Adrenal gland (tissue), 12 donors: ENCODE measurements around the gene NUMBL. TPM values are rescaled to one million over a fixed set of nuclear protein-coding genes. Genes with fewer than 3 reads are reported as not detected.

Experiments used
- DNase-seq, 7 donors: peaks; one replicate each; pipeline ENCODE4 v3.0.0-alpha.2; 2019 to 2020
- H3K27ac ChIP-seq, 5 donors: fragments of 200-600 bp; sonication (generic) in 4 of 5; 1 replicate in 3 of 5; 2 replicates in 2 of 5; pipeline versions ENCODE4 v1.5.1 to v1.8.0; 2016 to 2020; ENCODE audit warnings: mild to moderate bottlenecking in 1 of 5
- H3K27me3 ChIP-seq: fragments of 200-600 bp; 2 replicates; pipeline ENCODE4 v1.8.0; 2021
- H3K36me3 ChIP-seq, 2 donors: fragments of 200-600 bp; replicated peaks in 1 of 2; 1 replicate in 1 of 2; 2 replicates in 1 of 2; pipeline versions ENCODE4 v1.5.1 to v1.8.0; 2018 to 2022
- H3K4me1 ChIP-seq, 2 donors: fragments of 200-600 bp; replicated peaks in 1 of 2; 1 replicate in 1 of 2; 2 replicates in 1 of 2; pipeline versions ENCODE4 v1.5.1 to v1.8.0; 2018 to 2021
- H3K4me3 ChIP-seq, 4 donors: fragments of 200-600 bp; sonication (generic) in 3 of 4; one replicate each; pipeline ENCODE4 v1.5.1; 2016 to 2018
- H3K9me3 ChIP-seq, 3 donors: fragments of 200-600 bp; sonication (generic) in 1 of 3; replicated peaks in 1 of 3; 1 replicate in 2 of 3; 2 replicates in 1 of 3; pipeline versions ENCODE4 v1.5.1 to v1.8.0; 2016 to 2021
- CTCF ChIP-seq, 6 experiments: fragments of 450-650 bp in 4 of 6; fragments of 200-600 bp in 2 of 6; sonication (generic) in 1 of 6; IDR thresholded peaks; 1 replicate in 5 of 6; 2 replicates in 1 of 6; pipeline versions ENCODE4 v1.5.1 to v1.8.0; 2016 to 2021; ENCODE audit warnings: antibody characterized with exemption in 6 of 6, mild to moderate bottlenecking in 2 of 6, moderate library complexity in 1 of 6
- POLR2A ChIP-seq, 2 donors: fragments of 450-650 bp; IDR thresholded peaks; one replicate each; pipeline ENCODE4 v1.6.1; 2017; ENCODE audit warnings: antibody characterized with exemption in 2 of 2, mild to moderate bottlenecking in 2 of 2, moderate library complexity in 1 of 2
- WGBS, 4 donors: extraction: QIAGEN DNeasy Blood & Tissue Kit in 2 of 4; methylation state at CpG; one replicate each; pipeline versions ENCODE4 v1.1.5 to v1.1.7; 2013 to 2017; 5-methylcytosine and 5-hydroxymethylcytosine counted together
- intact Hi-C, 2 donors: fragments of 100-400 bp; cut with DNase I; formaldehyde crosslinking; loops; one replicate each; pipeline versions ENCODE4 v1.14.1 to v1.15.0; 2022 to 2023
- polyA plus RNA-seq, 3 donors: library from polyadenylated mRNA; stranded (reverse); fragments of 200-250 nt in 2 of 3; fragments of 350-450 nt in 1 of 3; fragmentation: Illumina TruSeq in 1 of 3; extraction: RNeasy Lipid Tissue Mini Kit (QIAGEN cat#74804) in 1 of 3; gene quantifications; one replicate each; pipeline ENCODE4 v1.2.3, GENCODE V29; 2013 to 2014
- total RNA-seq, 9 donors: library from RNA; depleted of rRNA in 4 of 9; stranded (reverse); fragments of >200 nt in 4 of 9; fragments of 120-200 nt in 1 of 9; fragmentation: NEBNext Ultra II Directional in 1 of 9; extraction: Animal tissue kit (Norgen Biotek cat#: 25700) in 1 of 9; gene quantifications; one replicate each; pipeline versions ENCODE4 v1.1.0 to v1.2.4, GENCODE V29; 2013 to 2023
- donor health status: healthy with polysubstance abuse.
- donor health status: Bipolar disorder and iron deficiency.
- donor health status: DM: yes; HTN: yes; CAD: no.
- donor health status: DM: no; HTN: no; CAD: no.
- donor health status: DM: no; HTN: no; CAD: no.
- donor health status: DM: yes; HTN: yes; CAD: no.

The NUMBL gene
- total and polyA plus RNA-seq, 12 donors = 3.2 to 60.6 (median 30.0) TPM

DNA sequence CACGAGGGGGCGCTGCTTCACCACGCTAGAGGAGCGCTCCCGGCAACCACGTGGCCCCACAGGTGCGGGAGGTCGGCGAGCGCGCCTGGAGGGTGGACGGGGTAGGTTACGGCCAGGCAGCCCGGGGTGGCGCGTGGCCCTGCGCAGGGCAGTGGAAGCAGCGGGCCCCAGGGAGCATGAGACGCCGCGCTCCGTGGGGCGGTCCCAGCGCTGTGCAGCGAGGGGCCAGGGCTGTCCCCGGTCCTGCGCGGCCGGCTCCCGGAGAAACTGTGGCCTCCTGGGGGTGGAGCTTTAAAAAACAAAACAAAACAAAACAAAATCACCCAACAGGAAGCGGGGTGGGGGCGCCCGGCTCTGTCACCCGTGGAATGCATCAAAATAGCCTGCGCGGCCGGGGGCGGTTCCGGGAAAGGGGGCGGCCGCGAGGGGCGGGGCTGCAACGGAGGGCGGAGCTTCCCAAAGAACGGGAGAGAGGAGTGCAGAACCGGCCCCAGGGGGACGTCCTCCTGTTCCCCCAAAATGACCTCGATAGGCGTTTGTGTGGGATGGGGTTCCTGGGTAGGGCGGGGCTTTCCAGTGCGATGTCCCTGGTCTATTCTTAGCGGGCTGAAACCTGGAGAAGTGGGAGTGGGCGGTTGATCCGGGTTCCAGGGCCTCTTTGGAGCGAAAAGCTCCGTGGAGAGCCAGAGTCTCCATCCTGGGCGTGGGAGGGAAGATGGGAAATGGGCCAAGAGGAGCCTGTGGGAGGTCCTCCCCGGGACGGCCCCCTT is 27.3 kb downstream of the NUMBL start:
- TF ChIP-seq CTCF (IDR thresholded peaks at IDR 0.05) (peak in 5 of 6 experiments; percentile 92 to 99 (median 97)), POLR2A (IDR thresholded peaks at IDR 0.05) (peak in 1 of 2 donors; percentile 39)
- peak; percentile 89 to 94 (median 90) for DNase-seq
- Histone ChIP-seq H3K27me3 (no peaks in the 10 kb centered on the region), H3K27ac (peak overlapping the region; percentile 64 to 89 (median 76)), H3K36me3 (peaks cover 0 to 13% of the 10 kb centered on the region in 2 donors), H3K9me3 (no peaks in the 10 kb centered on the region), H3K4me3 (peak overlapping the region in 3 of 4 donors; percentile 32 to 69 (median 56)), H3K4me1 (peaks cover 6 to 12% of the 10 kb centered on the region in 2 donors)
- intact Hi-C loops = loop anchor here (5.0 to 10.0 kb wide), 5 partner anchors 139 to 472 kb away; no protein-coding TSS in a partner anchor
- 0 to 1% (median 1%) methylated on average over 42 to 60 of the region's 60 CpGs for WGBS, 4 donors

- no peak overlapping the region for H3K27ac ChIP-seq
- H3K4me1 ChIP-seq = peaks cover 6 to 11% of the 10 kb centered on the region in 2 donors
- no peak overlapping the region for H3K4me3 ChIP-seq
- intact Hi-C loops = loop anchor here (5.0 to 10.0 kb wide), 5 partner anchors 141 to 473 kb away; no protein-coding TSS in a partner anchor
- no peaks in the 10 kb centered on the region for H3K27me3 ChIP-seq
- TF ChIP-seq CTCF (IDR thresholded peaks at IDR 0.05) (no peak), POLR2A (IDR thresholded peaks at IDR 0.05) (no peak)
- no peak for DNase-seq
- 63 to 81% (median 68%) methylated on average over 1 of the region's 1 CpG for WGBS, 4 donors
- H3K36me3 ChIP-seq = no peaks in the 10 kb centered on the region
- no peaks in the 10 kb centered on the region for H3K9me3 ChIP-seq
Observed at GRCh38 chr19:40661616-40662015, 28.8 kb downstream of the NUMBL start.

DNA sequence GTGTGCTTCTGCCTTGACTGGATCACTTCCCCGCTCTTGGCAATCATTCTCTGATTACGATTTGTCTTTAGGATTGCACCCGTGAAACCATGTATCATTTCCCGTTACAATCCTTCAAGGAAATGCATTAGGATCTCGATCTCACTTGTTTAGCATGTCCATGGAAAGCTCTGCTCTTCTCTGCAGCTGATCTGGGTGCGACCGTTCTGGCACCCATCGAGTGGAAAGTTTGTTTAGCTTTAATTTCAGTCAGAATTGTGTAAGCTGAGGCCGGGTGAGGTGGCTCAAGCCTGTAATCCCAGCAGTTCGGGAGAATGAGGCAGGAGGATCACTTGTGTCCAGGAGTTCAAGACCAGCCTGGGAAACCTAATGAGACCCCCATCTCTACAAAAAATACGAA is 30.9 kb downstream of the NUMBL start:
- no peaks in the 10 kb centered on the region for H3K27me3 ChIP-seq
- intact Hi-C loops = no loop called here
- DNase-seq = no peak
- no peaks in the 10 kb centered on the region for H3K9me3 ChIP-seq
- no peaks in the 10 kb centered on the region for H3K36me3 ChIP-seq
- H3K4me1 ChIP-seq = peaks cover 6% of the 10 kb centered on the region in 2 donors
- no peak overlapping the region for H3K27ac ChIP-seq
- H3K4me3 ChIP-seq = no peak overlapping the region
- WGBS, 4 donors = 71 to 86% (median 77%) methylated on average over 11 of the region's 11 CpGs
- TF ChIP-seq POLR2A (IDR thresholded peaks at IDR 0.05) (no peak), CTCF (IDR thresholded peaks at IDR 0.05) (no peak)

DNA sequence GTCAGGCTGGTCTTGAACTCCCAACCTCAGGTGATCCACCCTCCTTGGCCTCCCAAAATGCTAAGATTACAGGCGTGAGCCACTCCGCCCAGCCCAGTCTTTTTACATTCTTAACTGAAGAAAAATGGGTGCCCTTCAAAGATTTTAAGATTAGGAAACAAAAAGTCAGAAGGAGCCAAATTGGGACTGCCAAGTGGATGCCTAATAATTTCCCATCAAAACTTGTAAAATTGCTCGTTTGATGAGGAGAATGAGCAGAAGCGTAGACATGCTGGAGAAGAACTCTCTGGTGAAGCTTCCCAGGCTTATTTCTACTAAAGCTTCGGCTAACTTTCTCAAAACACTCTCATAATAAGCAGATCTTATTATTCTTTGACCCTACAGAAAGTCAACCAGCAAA is 31.3 kb downstream of the NUMBL start:
- intact Hi-C loops = no loop called here
- WGBS, 4 donors = 79 to 83% (median 82%) methylated on average over 5 of the region's 5 CpGs

More for the DNA sequence above, 31.3 kb downstream of the NUMBL start:
- Histone ChIP-seq H3K4me1 (peaks cover 6% of the 10 kb centered on the region in 2 donors), H3K4me3 (no peak overlapping the region), H3K9me3 (no peaks in the 10 kb centered on the region), H3K27me3 (no peaks in the 10 kb centered on the region), H3K36me3 (no peaks in the 10 kb centered on the region), H3K27ac (no peak overlapping the region)
- no peak for TF ChIP-seq CTCF (IDR thresholded peaks at IDR 0.05)
- TF ChIP-seq POLR2A (IDR thresholded peaks at IDR 0.05) = no peak
- no peak for DNase-seq
